ENCODE data around the gene POLN.
A peak's percentile ranks its signal among the peaks of the same experiment; 100 is the strongest.

The POLN gene

GRCh38 chr4:2262145-2262943 is 20.4 kb upstream of the POLN start:
- TF ChIP-seq, protein P1, sequence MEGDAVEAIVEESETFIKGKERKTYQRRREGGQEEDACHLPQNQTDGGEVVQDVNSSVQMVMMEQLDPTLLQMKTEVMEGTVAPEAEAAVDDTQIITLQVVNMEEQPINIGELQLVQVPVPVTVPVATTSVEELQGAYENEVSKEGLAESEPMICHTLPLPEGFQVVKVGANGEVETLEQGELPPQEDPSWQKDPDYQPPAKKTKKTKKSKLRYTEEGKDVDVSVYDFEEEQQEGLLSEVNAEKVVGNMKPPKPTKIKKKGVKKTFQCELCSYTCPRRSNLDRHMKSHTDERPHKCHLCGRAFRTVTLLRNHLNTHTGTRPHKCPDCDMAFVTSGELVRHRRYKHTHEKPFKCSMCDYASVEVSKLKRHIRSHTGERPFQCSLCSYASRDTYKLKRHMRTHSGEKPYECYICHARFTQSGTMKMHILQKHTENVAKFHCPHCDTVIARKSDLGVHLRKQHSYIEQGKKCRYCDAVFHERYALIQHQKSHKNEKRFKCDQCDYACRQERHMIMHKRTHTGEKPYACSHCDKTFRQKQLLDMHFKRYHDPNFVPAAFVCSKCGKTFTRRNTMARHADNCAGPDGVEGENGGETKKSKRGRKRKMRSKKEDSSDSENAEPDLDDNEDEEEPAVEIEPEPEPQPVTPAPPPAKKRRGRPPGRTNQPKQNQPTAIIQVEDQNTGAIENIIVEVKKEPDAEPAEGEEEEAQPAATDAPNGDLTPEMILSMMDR (IDR thresholded peaks at IDR 0.05; ENCODE audit: low read depth, low read length): no peak
- peak; percentile 100 for DNase-seq (ENCODE audit: low read depth in 2 of 2)
- H3K4me3 ChIP-seq (replicated peaks in 1 of 2; ENCODE audit: low read depth in 2 of 2, low read length in 2 of 2): peak overlapping the region; percentile 56 to 94

DNA sequence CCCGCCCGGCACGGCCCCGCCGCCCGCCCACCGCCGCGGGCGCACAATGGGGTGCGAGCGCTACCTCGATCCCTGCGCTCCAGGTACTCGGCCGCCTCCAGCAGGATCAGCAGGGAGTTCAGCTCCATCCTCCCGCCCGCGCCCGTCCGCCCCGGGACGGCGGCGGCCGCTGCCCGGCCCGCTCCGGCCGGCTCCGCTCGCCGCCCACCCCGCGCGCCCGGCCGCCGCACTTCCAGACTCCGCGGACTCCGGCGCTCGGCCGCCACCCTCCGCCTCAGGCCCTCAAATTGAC is 19.9 kb upstream of the POLN start, which contains the start of gene MXD4:
Gene MXD4, minus strand, starts transcription at position 257 of the 292 bp plus-strand sequence. Its CDS starts 129 bp downstream, at position 128.
- H3K4me3 ChIP-seq (replicated peaks in 1 of 2; ENCODE audit: low read depth in 2 of 2, low read length in 2 of 2): peak within 1 kb of the TSS; percentile 94 to 97
- TF ChIP-seq, protein P1 (IDR thresholded peaks at IDR 0.05; ENCODE audit: low read depth, low read length): no peak
- DNase-seq (ENCODE audit: low read depth in 2 of 2): no peak

- H3K4me3 ChIP-seq (replicated peaks in 1 of 2; ENCODE audit: low read depth in 2 of 2, low read length in 2 of 2): peak overlapping the region; percentile 94 to 97
Measured at GRCh38 chr4:2261110-2261852, 19.4 kb upstream of the POLN start.

GRCh38 chr4:2260344-2261109 is 18.6 kb upstream of the POLN start:
- H3K4me3 ChIP-seq (replicated peaks in 1 of 2; ENCODE audit: low read depth in 2 of 2, low read length in 2 of 2): peak overlapping the region; percentile 94 to 97
- TF ChIP-seq, protein P1 (IDR thresholded peaks at IDR 0.05; ENCODE audit: low read depth, low read length): no peak
- DNase-seq (ENCODE audit: low read depth in 2 of 2): no peak

More at GRCh38 chr4:2261110-2261852, 19.4 kb upstream of the POLN start:
- DNase-seq (ENCODE audit: low read depth in 2 of 2): peak; percentile 47 to 54
- TF ChIP-seq, protein P1 (IDR thresholded peaks at IDR 0.05; ENCODE audit: low read depth, low read length): no peak

DNA sequence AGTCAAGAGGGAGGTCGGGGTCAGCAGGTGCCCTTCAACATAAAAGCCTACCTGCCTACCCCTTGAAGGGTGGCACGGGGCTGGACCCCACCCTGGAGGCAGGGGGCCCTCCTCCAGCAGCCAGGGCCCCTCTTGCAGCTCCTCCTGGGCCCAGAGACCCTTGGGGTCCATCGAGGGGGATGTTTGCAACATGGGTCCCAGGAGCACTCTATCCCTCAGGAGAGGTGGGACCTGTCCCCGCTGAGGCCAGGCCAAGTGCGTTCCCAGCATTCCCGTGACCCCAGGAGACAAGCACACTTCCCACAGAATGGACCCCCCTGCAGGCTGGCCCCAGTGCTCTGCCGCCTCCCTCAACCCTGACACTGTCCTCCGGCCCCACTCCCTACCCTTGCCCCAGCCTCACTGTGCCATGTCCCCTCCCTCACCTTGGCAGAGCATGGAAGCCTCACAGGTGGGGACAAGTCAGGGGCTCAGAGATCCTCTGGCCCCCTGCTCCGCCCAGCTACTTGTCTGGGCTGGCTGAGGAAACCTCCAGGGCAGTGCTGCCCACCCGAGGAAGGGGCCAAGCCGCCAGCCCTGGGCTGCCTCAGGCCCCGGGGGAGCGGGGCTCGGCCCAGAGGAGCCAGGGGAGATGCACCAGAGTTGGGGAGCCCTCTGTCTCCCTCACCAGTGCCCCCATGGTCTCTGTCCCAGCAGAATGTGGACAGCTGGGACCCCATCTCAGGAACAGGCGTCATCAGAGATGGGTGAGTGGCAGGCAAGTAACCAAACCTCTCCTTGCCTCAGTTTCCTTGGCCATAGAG is 17.8 kb upstream of the POLN start:
- H3K4me3 ChIP-seq (replicated peaks in 1 of 2; ENCODE audit: low read depth in 2 of 2, low read length in 2 of 2): peak overlapping the region; percentile 94 to 97
- DNase-seq (ENCODE audit: low read depth in 2 of 2): no peak
- TF ChIP-seq, protein P1 (IDR thresholded peaks at IDR 0.05; ENCODE audit: low read depth, low read length): no peak

GRCh38 chr4:2259036-2259540 is 17.2 kb upstream of the POLN start:
- H3K4me3 ChIP-seq (replicated peaks in 1 of 2; ENCODE audit: low read depth in 2 of 2, low read length in 2 of 2): peak overlapping the region in 1 of 2 donors; percentile 94
- no peak for DNase-seq (ENCODE audit: low read depth in 2 of 2)
- TF ChIP-seq, protein P1 (IDR thresholded peaks at IDR 0.05; ENCODE audit: low read depth, low read length): no peak

All from cardiac fibroblast (primary cell).